Inflammatory macrophage treated with lipopolysaccharide for 4 hours (primary cell): ENCODE measurements around the gene TREML2.

Experiments
- DNase-seq: peaks from one replicate; pipeline ENCODE4 v3.0.0-alpha.2; 2020

TREML2 gene

DNA sequence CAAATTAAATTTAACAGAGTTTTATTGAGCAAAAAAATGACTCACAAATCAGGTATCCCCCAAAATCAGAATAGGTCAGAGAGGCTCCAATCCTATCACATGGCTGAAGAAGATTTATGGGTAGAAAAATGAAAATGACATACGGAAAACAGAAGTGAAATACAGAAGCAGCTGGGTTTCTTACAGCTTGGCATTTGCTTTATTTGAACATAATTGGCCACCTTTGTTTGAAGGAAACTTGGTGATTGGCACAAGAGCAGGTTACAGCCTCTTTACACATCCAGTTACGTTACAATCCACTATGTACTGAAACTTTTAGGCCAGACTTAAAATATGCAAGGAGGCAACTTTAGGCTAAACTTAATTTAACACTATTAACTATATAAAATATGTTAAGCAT lies 26.3 kb downstream of the TREML2 start:
- DNase-seq = peak; percentile 54

GRCh38 chr6:41171908-41172307 lies 29.0 kb downstream of the TREML2 start:
- no peak for DNase-seq

DNA sequence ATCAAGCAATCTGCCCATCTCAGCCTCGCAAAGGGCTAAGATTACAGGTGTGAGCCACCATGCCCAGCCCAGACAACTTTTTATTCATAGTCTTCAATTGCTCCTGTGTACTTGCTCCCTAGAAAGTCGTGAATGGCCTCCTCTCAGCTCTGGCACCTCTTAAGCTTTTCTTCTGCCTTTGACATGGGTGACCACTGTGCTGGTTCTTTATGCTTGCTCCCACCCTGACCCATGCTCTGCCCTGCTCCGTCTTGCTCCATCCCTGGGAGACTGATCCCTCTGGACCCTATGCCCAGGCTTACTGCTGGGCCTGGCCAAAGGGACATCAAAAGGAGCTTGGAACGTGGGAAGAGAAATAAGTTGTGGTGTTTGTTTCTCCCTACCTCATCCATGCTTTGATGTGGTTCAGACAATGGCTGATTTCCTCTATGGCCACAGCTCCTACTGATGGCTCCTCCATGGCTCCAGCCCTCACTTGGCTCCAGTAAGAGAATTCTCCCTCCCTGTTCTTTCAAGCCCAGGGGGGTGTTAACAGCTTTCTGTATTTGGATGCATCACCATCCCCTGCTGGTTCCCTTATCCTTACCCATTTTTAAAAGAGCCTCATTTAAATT lies 30.3 kb downstream of the TREML2 start:
- no peak for DNase-seq

- no peak for DNase-seq
Observed at GRCh38 chr6:41167173-41167963, 33.6 kb downstream of the TREML2 start.

DNA sequence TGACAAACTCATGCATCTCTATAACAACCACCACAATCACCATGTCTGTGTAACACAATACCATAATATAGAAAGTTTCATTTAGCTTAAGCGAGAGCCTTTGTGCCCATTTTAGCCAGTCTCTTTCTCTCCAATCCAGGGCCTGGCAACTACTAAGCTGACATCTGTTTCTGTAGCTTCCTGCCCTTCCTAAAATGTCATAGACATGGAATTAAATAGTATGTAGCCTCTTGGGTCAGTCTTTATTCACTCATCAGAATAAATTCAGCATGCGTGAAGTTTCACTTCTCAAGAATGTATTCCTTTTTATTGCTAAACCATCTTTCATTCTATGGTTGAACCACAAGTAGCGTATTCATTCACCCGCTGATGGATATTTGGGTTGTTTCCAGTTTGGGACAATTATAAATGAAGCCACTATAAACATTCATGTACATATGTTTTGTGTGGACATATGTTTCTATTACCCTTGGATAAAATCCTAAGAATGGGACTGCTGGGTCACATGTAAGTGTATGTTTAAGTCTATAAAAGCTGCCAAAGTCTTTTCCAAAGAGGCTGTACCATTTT lies 36.3 kb downstream of the TREML2 start:
- DNase-seq = no peak

GRCh38 chr6:41163419-41163717 lies 37.6 kb downstream of the TREML2 start:
- no peak for DNase-seq

- DNase-seq = peak; percentile 54
Observed at GRCh38 chr6:41162687-41163418, 38.1 kb downstream of the TREML2 start, which contains the start of gene TREM2. TSS of gene TREM2 (minus strand) at chr6:41163116. CDS start at chr6:41163082, 34 bp downstream.

GRCh38 chr6:41161851-41162552 lies 38.9 kb downstream of the TREML2 start:
- DNase-seq = peak; percentile 72

DNA sequence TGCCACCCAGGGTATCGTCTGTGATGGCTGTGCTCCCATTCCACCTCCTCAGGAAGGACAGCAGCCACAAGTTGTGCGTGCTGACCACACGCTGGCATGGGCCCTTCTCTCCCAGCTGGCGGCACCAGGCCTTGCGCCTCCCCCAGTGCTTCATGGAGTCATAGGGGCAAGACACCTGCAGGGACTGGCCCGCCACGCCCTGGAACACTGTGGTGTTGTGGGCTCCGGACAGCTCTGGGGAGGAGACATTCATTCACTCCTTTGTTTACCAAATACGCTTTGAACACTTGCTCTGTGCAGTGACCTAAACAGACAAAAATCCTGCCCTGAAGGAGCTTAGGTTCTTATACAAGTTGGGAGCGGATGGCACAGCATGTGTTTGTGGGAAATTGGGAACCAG lies 39.6 kb downstream of the TREML2 start:
- no peak for DNase-seq

GRCh38 chr6:41160933-41161332 lies 40.0 kb downstream of the TREML2 start:
- DNase-seq = no peak

DNA sequence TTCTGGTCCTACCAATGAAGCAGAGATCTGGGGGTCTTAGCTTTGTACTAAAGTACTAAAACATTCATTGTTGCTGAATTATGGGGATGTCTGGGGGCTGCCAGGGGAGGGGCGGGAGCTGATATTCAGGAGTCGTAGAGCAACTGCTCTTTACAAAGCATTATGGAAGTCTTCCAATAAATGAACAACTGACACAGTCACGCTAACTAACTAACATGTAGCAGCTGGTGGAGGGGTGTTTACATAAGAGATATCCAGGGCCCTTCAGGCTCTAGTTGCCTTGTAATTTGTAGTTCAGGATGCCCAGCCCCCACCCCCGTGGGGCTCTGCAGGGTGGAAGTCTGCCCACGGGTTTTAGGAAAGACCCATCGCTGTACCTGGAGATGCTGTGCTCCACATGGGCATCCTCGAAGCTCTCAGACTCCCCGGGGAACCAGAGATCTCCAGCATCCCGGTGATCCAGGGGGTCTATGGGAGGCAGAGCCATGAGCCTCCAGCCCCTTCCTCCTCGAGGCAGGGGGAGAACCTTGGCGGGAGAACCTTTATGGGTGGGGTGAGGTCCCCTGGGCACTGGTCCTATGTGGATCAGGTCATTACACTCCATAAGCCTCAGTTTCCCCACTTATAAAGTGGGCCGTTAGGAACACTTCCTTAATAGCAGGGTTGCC lies 41.4 kb downstream of the TREML2 start:
- no peak for DNase-seq

DNA sequence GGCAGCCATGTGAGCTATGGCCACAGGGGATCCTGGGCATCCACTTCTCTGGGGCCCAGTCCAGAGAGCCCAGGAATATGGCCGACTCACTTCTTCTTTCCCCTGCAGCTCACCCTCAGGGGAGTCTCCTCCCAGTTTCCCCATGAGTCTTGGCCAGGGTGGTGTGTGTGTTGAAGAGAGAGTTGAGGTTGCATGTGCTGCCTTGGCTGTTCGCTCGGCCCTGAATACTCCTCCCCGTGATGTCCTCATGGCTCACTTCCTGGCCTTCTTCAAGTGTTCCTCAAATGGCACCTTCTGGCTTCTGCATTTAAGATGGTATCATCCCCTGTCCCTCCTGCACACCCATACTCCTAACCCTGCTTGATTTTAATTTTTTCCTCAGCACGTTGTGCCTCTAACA lies 43.6 kb downstream of the TREML2 start:
- DNase-seq = peak; percentile 83

DNA sequence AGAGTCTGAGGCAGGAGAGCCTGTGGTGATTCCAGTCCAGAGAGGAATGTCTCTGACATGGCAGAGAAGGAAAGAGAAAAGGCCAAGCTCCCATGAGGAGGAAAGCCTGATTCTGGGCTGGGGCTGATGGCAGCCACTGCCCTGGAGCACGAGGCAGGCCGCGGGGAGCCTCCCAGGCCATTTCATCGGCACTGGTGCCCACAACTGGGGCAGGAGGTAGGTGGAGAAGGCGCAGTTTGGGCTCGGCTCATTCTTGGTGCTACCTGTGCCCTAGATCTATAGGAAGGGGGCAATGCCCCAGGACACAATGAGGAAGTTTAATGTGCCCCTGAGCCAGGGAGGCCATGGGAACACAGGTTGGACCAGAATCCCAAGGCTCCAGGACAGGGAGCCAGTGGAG lies 44.2 kb downstream of the TREML2 start:
- DNase-seq = no peak

DNA sequence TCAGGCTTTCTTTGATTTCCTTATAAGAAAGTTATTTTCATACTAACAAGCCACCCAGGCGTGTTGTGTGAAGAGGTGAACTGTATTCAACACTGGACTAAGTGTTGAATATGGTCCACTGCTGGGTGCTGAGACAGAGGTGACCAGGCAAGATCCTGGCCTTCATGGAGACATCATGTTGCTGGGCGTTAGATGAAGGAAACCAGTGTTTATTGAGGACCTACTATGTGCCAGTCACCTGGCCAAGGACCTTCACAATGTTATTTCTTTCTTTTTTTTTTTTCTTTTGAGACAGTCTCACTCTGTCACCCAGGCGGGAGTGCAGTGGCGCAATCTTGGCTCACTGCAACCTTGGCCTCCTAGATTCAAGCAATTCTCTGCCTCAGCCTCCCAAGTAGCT lies 44.9 kb downstream of the TREML2 start:
- DNase-seq = no peak

GRCh38 chr6:41155132-41155805 lies 45.7 kb downstream of the TREML2 start:
- DNase-seq = no peak

DNA sequence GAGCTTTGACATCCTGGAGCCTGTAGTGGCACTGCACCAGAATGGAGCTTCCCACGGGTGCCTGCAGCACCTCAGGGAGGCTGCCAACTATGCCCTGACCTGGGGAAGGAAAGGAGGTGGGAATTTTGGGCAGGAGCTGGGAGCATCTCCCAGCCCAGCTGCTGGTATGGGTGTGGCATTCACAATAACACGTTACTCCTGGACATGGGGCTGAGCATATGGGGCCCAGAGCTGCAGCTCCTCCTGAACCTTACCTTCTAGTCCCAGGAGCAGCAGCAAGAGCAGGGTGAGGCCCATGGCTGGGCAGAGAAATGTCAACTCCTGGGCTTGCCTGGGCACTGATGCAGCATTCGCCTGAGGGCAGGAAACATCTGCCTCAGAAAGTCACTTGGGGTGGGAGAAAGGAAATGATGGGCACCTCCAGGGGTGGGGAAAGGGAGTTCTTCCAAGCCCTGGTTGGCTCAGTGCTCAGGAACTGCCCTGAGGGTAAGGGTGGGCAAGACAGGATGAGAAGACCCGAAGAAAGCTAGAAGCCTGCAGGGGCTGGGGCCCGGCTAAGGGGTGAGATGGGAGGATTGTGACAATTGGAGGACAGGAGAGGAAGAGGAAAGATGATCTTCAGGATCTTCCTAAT lies 46.8 kb downstream of the TREML2 start, which contains the start of gene TREML1:
TSS of gene TREML1 (minus strand) at position 356 of the 634 bp plus-strand sequence. CDS start at position 297, 59 bp downstream.
- no peak for DNase-seq

DNA sequence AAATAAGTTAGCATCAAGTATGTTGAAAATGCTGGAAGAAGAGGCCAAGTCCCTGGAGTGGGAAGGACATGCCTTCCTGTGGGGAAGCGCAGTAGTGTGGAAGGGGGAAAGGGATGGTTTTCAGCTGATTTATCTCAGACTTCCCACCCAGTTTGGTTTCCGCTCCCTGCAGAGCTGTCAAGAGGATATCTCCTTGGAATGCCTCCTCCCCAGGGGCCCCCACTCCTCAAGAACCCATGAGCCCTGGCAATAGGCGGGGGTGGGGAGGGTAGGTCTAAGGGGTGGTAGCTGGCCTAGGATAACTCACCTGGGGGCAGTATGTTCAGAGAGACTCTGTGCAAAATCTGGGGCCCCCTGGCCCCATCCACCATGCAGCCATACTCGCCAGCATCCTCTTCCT lies 47.5 kb downstream of the TREML2 start:
- no peak for DNase-seq

DNA sequence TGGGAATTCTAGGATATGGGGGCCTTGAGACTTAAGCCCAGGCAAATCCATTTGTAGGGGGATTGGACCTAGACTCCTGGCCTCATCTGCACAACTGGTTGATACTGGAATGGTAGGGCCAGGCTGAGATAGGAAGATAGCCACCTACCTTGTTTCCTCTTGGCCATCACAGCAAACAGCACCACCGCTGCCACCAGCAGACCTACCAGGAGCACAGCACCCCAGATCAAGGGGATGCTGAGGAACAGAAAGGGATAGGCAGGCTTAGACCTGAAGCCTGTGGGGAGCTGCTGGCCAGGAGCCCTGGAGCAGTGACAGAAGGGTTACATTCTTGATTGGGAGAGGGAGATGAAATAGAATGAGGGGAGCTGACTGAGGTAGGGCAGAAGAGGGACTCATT lies 50.3 kb downstream of the TREML2 start:
- no peak for DNase-seq

DNA sequence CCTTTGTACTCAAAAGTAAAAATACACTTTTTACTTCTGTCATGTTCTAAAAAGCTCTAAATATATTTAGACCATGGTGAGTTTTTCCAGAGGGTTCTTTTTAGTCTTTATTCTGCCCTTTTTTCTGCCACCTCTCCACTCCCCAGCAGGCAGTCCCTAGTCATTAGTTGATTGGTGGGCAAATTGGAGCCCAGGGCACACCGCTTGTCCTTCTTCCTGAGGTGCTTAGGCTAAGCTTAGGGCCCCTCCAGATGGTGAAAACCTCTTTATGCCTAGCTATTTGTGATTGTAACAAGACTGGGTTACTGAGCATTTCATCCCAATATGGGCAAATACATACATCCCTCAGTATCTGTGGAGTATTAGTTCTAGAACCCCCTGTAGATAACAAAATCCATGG lies 53.0 kb downstream of the TREML2 start:
- DNase-seq = no peak
